DMS 273 treated with DMSO at 0.1 percent for 48 hours (cell line): Measurements from ENCODE around the gene ETS1.
A peak's percentile ranks its signal among the peaks of the same experiment; 100 is the strongest.

ENCODE experiments used
- DNase-seq: peaks from one replicate; lab custom pipeline; 2025; lab: John Stamatoyannopoulos, UW

ETS1 gene, protein sequence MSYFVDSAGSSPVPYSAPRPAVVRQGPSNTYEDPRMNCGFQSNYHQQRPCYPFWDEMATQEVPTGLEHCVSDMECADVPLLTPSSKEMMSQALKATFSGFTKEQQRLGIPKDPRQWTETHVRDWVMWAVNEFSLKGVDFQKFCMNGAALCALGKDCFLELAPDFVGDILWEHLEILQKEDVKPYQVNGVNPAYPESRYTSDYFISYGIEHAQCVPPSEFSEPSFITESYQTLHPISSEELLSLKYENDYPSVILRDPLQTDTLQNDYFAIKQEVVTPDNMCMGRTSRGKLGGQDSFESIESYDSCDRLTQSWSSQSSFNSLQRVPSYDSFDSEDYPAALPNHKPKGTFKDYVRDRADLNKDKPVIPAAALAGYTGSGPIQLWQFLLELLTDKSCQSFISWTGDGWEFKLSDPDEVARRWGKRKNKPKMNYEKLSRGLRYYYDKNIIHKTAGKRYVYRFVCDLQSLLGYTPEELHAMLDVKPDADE

DNA sequence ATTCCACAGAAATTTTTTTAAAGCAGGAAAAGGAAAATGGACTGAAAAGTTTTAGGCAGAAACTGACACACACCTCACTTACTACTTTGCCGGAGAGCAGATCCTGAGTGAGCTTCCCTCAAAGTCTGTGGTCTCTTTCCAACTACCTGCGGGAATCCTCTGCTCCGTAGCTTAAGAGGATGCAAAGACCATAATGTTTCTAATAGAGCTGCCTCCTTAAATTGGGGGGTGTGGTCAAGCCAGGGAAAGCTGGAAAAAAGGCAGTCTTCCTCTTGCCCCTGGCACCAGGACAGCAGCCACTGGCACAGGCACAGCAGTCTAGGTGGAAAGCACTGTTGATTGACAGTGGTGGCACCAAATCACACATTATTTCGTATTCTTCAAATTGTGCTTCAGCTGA is at the start of gene ETS1:
ETS1 (minus strand) TSS at position 144 of the 400 bp plus-strand sequence. CDS start 14,428 bp downstream, outside the sequence.
- no peak for DNase-seq

DNA sequence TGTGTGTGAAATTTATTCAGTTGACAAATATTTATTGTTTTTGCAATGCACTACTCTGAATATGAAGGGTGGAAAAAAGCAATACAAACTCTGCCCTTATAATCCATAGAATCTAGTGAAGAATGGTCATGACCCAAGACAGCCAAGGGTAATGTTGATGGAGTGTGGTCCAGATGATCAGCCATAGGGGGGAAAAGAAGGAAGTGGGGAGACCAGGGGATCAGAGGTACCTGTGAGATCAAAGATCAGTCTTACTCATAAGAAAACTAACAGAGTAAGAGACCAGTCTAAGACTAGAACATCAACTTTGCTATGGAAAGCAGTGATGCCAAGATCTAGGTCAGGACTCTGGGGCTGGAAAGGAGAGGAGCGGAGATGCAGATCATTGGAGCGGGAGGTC is 47.0 kb upstream of the ETS1 start:
- DNase-seq, result no peak

DNA sequence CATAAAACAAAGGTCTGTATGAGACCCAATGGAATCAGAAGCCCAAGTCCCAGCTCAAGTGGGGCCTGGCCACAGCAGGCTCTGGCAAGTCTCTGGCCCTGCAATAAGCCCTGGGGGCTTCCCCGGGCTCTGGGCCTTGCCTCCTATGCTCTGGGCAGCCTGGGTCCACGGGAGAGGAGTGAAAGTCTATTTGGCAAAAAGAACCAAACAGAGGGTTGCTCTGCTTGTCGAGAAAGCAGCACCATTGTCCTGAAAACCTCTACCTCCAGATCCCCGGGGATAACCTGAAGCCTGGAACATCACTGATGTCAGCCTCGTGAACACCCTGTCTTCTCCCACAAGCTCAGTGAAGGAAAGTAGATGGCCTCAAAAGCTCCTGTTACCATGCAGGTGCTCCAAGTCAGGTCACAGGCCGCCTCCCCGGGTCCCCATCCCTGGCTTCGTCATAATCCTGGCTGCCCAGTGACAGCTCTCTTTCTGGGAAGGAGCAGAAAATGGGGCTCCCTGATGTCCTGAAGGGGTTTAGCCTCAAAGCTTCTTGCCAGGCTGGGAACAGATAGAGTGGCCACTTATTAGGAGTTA is 46.1 kb upstream of the ETS1 start:
- DNase-seq, result no peak

DNA sequence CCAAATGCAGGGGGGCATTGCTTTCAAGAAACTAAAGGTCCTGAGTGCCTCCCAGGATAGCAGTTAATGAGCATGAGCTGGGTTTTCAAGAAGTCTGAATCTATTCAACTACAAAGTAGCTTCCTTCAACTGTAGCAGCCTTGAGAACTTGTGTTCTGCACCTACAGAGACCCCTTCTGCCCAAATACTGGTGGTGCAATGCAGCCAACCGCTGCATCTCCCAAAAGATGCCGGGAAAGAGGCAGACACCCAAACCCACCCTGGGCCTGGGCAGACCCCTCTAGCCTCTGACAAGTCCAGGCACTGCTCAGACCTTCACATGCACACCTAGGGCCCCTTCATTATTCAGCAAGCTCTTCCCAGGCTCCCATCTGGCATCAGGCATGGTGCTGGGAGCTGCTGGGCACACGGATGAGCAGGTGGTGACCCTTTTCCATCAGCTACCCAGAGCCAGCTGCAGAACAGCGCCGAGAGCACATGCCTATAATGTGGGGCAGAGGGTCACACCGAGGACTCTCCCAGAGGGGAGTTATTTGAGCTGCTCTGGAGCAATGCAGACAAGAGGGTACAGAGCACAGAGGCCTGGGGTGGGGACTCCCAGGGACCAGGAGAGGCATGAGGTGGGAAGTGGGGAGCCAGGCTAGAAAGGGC is 44.9 kb upstream of the ETS1 start:
- DNase-seq, result no peak

DNA sequence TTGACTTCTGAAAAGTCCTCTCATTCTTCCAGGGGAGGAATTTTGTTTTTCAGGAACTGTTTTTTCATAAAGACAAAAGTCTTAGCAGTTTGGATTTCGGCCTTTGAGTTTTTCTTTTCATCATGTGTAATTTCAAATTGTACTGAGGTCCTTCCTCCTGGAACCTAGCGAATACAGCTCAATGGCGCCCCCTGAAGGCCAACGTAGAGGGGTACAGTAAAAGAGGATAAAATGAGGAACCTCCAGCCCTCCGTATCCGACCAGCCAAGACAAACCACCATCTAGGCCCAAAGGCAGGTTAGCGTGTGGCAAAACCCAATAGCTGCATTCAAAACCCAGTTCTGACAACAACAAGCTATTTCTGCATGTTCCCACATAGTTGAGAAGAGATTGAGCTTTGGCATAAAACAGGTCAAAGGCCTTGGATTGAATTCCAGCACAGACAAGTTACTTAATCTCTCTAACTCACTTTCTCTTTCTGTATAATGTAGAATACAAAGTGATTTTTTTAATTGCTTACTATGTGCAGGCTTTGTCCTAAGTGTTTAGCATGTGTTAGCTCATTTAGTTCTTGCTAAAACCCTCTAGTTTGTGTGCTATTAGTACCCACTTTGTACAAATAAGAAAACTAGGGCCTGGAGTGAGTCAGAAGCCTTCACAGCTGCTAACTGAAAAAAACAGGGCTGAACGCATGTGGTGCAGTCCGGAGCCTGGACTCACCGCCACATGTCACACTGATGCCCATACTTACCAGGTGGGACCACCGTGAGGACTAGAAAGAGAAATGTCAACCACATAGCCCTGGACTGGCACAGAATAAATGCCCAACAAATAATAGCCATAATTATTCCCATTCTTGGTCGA is 43.2 kb upstream of the ETS1 start:
- DNase-seq, result peak; percentile 3

DNA sequence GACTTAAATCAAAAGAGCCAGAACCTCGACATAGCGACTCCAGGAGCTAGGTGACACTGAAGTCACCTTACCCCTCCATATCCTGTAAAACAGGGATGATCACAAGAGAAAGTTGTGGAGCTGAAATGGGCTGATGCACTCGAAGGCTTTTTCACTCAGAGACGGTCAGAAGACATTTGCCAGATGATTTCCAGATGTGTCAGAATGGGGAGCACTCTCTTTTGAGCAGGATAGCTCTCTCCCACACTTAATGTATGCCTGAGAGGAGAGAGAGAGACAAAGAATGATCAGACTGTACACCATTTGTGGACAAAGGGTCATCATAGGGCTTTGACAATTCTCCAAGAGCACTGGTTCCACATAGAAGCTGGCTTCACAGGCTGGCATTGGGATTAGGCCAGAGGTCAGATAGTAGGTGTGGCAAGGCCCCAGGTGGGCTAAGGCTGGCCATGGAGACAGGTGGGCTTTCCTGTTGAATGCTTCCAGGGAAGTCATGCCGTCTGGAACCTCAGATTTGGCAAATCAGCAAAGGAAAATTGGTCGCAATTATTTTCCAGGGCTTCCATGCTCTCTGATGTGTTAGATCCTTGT is 42.3 kb upstream of the ETS1 start:
- DNase-seq, result no peak

DNA sequence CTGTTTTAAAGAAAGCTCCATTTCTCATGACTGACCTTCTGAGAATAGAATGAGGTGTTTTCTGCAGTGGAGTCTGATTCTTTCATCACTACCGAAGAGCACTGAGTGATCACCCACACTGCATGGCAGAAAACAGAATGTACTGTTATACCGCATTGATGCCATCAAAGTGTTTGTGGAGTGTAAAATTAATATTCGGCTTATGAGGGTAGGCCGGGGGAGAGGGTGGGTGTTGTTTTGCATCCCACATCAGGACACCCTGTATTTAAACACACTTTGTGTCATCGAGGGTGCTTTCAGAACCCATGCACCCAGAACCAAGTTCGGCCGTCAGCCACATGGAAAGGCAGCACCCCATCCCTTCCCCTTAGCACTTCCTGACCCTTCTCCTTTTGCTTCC is 41.3 kb upstream of the ETS1 start:
- no peak for DNase-seq

DNA sequence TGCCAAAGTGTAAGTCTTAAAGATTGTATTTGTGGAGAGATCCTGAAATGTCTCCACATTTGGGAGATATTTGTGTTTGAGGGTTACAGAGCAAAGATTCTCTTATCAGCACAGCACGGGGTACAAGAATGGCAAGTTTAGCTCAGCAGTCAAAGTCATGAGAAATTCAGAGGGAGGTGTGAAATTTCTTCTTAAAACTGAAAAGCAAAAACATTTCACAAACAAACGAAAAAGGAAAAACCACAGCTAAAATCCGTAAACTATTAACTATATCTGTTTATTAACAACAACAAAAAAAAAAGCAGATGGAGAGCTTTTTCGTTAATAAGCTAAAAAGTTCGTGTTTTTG is 40.9 kb upstream of the ETS1 start:
- no peak for DNase-seq

DNA sequence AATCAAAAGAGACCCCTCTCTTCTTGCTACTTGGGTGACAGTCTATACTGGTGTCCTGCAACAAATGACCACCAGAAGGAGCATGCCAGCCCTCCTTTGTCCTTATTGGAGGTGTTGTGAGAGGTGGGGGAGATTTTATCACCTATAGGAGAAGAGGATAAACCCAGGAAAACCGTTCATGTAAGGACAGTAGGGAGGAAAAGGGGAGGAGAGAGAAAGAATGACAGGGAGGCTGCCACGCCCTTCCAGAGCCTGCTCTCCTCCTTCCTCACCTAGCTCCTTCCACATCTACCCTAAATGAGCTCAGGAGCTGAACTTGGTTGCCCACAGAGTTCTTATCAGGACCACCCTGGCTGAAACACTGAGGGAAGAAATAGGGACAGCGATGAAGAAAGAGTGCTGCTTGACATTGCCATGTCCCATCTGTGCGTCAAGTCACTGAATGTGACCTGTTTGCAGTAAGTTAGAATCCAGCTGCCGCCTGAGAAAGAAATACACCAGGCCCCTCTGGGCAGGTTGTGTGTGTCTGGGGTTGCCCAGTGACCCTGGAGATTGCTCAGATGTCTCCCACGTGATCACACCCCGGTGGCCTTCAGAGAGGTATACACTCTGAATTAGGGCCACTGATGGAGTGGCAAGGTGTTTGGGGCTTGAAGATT is 40.4 kb upstream of the ETS1 start:
- no peak for DNase-seq

DNA sequence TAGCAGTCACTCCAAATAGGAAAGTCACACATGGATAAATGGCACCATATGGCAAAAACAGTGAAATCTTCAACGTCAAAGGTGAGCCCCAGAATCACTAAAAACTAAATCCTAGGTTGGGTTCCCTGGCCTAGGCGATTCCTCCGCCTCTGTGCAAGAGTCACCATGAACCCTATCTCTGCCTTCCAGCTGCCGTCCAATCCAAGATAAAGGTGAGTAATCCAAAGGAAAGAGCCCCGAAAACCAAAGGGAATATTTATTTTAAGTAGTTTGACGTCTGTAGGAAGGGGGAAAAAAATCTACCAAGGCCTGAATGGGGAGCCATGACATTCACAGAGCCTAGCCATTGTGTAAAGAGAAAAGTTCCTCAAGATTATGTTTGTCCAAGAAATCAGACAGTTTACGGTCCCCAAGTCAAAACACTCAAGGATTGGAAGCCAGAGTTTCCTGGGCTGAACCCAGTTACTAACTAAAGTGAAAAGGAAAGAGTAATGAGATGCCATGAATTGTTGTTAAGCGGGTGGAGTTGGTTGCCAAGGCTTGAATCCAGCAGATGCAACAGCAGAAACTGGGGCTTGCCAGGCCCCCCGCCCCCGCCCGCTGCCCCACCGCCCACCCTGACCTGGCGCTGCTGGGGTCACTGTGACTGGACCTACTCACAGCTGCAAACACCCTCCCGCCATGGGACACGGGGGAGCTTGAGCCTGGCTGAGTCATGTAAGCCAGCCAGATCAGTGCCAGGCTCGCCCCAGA is 39.7 kb upstream of the ETS1 start:
- DNase-seq, result no peak

DNA sequence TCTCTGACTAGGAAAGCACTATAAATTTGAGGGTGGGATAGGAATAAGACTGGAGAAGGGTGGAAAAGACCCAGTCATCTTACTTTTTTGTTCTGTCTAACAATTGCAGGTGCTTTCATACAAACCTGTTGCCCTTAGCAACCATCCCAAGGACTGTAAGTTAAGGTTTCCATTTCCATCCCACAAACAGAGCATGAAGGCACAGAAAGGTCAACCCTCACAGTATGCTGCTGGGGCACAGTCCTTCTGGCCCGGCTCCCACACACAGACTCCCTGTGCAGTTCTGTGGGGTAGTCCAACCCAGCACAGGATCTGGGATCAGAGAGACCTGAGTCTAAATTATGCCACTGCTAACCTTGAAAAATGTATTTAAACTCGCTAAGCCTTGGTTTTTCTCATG is 38.4 kb upstream of the ETS1 start:
- no peak for DNase-seq

DNA sequence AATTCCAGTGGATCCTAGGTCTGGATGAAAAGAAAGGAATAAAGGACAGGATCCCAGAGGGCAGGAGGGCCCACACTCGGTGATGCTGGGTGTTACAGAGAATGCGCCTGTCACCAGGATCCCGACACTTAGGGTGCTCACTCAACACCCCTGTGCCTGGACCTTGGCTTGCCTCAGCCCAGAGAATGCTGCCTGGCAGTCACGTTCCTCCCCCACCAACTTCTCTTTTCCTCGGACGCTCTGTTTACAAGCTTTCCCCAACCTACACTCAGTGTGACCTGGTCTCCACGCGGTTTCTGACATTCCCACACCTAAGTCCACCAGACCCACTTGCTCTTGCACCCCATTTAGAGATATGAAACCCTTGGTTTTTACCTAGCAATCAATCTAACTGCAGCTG is 38.0 kb upstream of the ETS1 start:
- no peak for DNase-seq

DNA sequence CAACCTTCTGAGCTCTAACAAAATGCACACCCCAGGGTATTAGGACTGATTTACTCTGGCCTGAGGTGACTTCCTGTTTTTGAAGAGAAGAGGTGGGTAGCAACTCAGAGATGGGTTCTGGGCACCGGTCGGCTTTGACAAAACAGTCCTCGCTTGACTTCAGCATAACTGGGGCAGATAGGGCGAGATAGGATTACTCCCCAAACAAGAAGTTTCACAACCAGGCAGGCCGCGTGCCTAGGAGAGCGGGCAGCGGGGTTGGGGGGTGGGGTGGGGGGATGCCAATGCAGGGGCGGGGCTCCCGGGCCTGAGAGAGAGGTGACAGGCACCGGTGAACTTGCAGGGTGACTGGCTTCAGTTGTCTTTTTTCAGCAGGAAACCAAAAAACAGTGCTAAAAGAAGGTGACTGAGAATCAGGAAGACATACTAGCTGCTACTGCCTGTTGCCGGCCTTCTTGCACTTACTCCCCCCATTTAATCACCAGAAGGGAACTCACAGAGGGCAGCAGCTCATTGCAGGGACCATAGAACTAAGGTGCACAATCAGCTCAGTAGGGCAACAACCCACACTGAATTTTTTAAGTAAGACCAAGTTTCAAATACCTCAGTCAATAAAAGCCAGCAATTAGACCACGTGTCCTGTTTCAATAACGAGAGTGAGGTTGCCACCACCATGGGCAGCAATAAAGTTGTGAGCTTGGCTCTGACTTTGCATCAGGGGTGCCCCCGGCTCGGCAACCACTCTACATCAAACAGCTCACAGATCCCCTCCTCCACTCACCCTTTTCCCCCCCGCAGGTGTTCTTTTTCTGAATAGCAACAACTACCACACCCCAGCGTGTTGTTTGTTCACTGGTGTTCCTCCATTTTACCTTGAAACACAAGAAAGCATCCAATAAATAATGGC is 37.2 kb upstream of the ETS1 start:
- no peak for DNase-seq

DNA sequence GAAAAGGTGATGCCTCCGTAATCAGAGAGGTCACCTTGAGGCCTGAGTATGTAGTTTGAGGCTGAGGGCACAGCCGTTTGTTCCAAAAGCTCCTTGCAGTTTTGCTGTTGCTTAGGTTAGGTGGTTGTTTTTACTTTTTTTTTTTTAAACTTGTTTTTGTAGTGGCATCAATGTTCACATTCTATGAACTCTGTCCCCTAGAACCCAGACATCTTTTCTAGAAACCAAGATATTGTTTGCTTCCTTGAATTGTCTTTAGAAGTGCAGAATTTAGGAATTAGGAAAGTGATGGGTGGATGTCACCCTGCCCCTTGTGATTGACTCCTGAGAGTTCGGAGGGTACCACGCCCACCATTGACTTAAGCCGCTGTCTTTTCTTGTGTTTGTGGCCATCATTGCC is 35.7 kb upstream of the ETS1 start:
- DNase-seq, result no peak

DNA sequence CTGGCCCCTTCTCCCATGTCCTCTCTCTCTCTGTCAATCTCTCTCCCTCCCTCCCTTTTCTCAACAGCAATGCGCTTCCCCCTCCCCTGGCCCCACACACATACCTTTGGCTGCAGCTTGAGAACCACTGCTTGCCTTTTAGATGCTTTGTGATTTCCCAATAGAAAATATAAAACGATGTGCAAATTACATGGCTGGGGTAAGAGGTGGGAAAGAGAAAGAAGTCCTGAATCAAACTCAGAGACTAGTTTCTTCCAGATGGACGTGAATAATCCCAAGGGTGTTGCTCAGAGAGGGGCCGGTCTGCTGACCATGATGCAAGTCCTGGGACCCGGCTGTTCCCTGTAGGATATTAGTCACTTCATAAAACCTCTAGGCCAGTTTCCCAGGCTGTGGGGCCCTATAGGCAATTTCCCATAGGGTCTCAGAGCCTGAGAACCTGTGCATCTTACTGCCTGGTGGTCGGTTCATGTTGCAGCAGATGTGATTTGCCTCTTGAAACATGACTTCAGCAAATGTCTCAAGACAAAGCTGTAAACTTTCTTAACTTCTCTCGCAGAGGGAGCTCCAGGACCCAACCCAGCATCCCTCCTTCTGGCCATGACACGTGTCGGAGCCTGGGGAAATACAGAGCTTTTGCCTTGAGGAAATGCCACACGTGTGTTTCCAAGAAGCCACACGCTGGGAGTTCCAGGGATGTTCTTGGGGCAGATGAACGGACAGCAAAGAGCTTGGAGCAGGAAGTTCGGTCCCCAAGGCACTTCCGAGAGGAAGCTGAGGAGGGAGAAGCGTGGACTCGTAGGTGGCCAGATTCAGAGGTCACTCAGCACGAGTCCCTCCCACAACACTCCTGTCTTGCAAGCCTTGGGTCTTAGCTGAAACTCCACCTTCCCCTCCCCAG is 34.5 kb upstream of the ETS1 start:
- no peak for DNase-seq

DNA sequence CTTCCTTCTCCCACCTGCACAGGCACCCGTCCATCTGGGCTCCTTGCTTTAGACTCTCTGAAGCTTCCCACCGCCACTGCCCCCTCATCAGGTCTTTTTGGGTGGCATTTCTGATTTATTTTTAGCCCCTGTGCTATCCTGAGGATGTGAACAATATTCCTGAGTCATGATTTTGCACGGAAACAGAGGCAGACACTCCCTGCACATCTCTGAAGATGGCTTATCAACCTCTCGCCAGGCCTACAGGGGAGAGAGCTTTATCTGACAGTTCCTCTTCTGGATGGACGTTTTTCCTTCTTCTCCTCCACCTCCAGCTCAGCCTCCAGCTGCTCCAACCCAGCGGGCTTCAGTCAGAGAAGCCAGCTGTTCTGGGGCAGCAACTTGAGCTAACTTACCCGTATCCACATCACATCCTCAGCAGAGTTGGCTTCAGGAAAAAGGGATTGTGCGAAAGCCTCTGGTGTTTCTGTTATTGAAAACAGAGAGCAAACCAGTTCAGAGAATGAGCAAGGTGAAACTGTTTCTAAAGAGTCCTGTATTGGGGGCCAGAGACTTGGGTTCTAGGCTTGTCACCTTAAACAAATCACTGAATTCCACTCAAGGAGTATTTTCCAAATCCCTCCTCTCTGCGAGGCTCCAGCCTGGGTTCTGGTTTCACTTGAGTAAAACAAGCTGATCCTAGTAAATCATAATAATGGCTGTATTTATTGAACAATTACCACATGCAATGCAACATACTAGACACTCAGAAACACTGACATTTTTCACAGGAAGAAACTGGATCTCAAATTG is 33.1 kb upstream of the ETS1 start:
- no peak for DNase-seq

DNA sequence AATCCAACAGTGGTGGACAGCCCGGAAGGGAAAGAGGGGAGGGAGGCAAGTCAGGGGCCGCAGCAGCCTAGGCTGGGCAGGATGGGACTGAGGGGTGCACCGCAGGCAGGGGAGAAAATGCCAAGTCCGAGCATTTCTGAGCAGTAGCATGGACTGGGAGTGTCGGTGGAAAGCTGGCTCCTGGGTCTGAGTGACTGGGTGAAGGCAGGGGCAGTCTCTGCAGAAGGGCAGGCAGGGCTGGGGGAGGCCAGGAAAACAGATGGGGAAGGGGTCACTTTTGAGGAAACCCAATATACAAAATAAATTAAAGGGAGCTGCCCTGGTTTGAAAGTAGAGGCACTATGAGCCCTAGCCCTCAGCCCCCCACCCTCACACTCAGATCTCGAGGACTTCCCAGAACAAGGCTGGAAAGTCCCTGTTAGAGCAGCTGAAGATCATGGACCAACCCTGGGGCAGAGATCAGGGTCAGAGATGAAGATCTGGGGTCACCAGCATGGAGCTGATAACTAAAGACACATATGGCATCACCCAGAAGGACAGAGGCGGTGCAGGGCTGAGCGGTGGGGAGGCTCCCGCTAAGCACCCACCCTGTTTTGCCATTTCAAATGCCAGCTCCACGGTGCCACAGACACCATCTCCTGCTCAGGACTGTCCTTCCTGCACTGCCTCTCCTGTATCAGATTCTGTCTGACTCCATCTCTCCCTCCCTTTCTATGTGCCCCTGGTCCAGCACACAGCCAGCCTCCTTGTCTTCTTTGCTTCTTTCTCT is 32.4 kb upstream of the ETS1 start:
- DNase-seq, result no peak
